Measurements from ENCODE around the gene MYO1E. TPM values are rescaled to one million over a fixed set of nuclear protein-coding genes. Genes with fewer than 3 reads are reported as not detected.
A peak's percentile ranks its signal among the peaks of the same experiment; 100 is the strongest.

MYO1E gene
- total RNA-seq, 3 donors from 2014 or later, result 1.5 to 3.9 (median 2.3) TPM

- DNase-seq (no peak), ATAC-seq (no peak)
- Mint-ChIP-seq H3K36me3 (ENCODE audit: insufficient read depth) (no peaks in the 10 kb centered on the region), H3K27me3 (ENCODE audit: low read depth) (no peaks in the 10 kb centered on the region), H3K4me3 (no peak overlapping the region), H3K9me3 (no peaks in the 10 kb centered on the region), H3K4me1 (ENCODE audit: low read depth) (peaks cover 17% of the 10 kb centered on the region)
Observed at GRCh38 chr15:59304807-59305206, 67.9 kb downstream of the MYO1E start.

GRCh38 chr15:59304034-59304795, 68.5 kb downstream of the MYO1E start:
- Mint-ChIP-seq H3K36me3 (ENCODE audit: insufficient read depth) (no peaks in the 10 kb centered on the region), H3K27me3 (ENCODE audit: low read depth) (no peaks in the 10 kb centered on the region), H3K4me3 (no peak overlapping the region), H3K4me1 (ENCODE audit: low read depth) (peaks cover 23% of the 10 kb centered on the region), H3K9me3 (no peaks in the 10 kb centered on the region)
- ATAC-seq, result no peak
- DNase-seq, result no peak

GRCh38 chr15:59303633-59304032, 69.0 kb downstream of the MYO1E start:
- Mint-ChIP-seq H3K4me1 (ENCODE audit: low read depth) (peaks cover 28% of the 10 kb centered on the region), H3K4me3 (no peak overlapping the region)

GRCh38 chr15:59303136-59303535, 69.5 kb downstream of the MYO1E start:
- no peak for DNase-seq
- H3K27me3 Mint-ChIP-seq (ENCODE audit: low read depth), result no peaks in the 10 kb centered on the region
- no peaks in the 10 kb centered on the region for H3K36me3 Mint-ChIP-seq (ENCODE audit: insufficient read depth)
- no peak for ATAC-seq
- H3K4me1 Mint-ChIP-seq (ENCODE audit: low read depth), result peaks cover 33% of the 10 kb centered on the region
- H3K9me3 Mint-ChIP-seq, result no peaks in the 10 kb centered on the region
- no peak overlapping the region for H3K4me3 Mint-ChIP-seq

More at GRCh38 chr15:59303633-59304032, 69.0 kb downstream of the MYO1E start:
- Mint-ChIP-seq H3K36me3 (ENCODE audit: insufficient read depth) (no peaks in the 10 kb centered on the region), H3K27me3 (ENCODE audit: low read depth) (no peaks in the 10 kb centered on the region), H3K9me3 (no peaks in the 10 kb centered on the region)
- DNase-seq, result no peak
- no peak for ATAC-seq

- Mint-ChIP-seq H3K36me3 (ENCODE audit: insufficient read depth) (no peaks in the 10 kb centered on the region), H3K9me3 (no peaks in the 10 kb centered on the region), H3K4me1 (ENCODE audit: low read depth) (peaks cover 39% of the 10 kb centered on the region), H3K4me3 (no peak overlapping the region), H3K27me3 (ENCODE audit: low read depth) (no peaks in the 10 kb centered on the region)
- DNase-seq (no peak), ATAC-seq (no peak)
Observed at GRCh38 chr15:59301527-59301926, 71.1 kb downstream of the MYO1E start.

- Mint-ChIP-seq H3K36me3 (ENCODE audit: insufficient read depth) (no peaks in the 10 kb centered on the region), H3K4me3 (peak overlapping the region; percentile 63), H3K27me3 (ENCODE audit: low read depth) (no peaks in the 10 kb centered on the region), H3K4me1 (ENCODE audit: low read depth) (peaks cover 41% of the 10 kb centered on the region), H3K9me3 (no peaks in the 10 kb centered on the region)
- no peak for DNase-seq
- ATAC-seq, result no peak
Observed at GRCh38 chr15:59300618-59301139, 72.0 kb downstream of the MYO1E start.

- ATAC-seq, result peak; percentile 77 to 79
- H3K4me3 Mint-ChIP-seq, result peak overlapping the region; percentile 63
- peak; percentile 55 for DNase-seq
- H3K9me3 Mint-ChIP-seq, result no peaks in the 10 kb centered on the region
- no peaks in the 10 kb centered on the region for H3K27me3 Mint-ChIP-seq (ENCODE audit: low read depth)
- no peaks in the 10 kb centered on the region for H3K36me3 Mint-ChIP-seq (ENCODE audit: insufficient read depth)
- H3K4me1 Mint-ChIP-seq (ENCODE audit: low read depth), result peaks cover 41% of the 10 kb centered on the region
Observed at GRCh38 chr15:59299929-59300617, 72.6 kb downstream of the MYO1E start.

- H3K27me3 Mint-ChIP-seq (ENCODE audit: low read depth), result no peaks in the 10 kb centered on the region
- H3K4me1 Mint-ChIP-seq (ENCODE audit: low read depth), result peaks cover 41% of the 10 kb centered on the region
- no peak for DNase-seq
- no peak overlapping the region for H3K4me3 Mint-ChIP-seq
- H3K9me3 Mint-ChIP-seq, result no peaks in the 10 kb centered on the region
- H3K36me3 Mint-ChIP-seq (ENCODE audit: insufficient read depth), result no peaks in the 10 kb centered on the region
- no peak for ATAC-seq
Observed at GRCh38 chr15:59298854-59299250, 73.8 kb downstream of the MYO1E start.

- peak; percentile 6 for DNase-seq
- Mint-ChIP-seq H3K9me3 (no peaks in the 10 kb centered on the region), H3K36me3 (ENCODE audit: insufficient read depth) (no peaks in the 10 kb centered on the region), H3K4me3 (peak overlapping the region; percentile 17), H3K27me3 (ENCODE audit: low read depth) (no peaks in the 10 kb centered on the region), H3K4me1 (ENCODE audit: low read depth) (peaks cover 41% of the 10 kb centered on the region)
- ATAC-seq, result peak; percentile 90
Observed at GRCh38 chr15:59298225-59298853, 74.3 kb downstream of the MYO1E start.

GRCh38 chr15:59296181-59296617, 76.5 kb downstream of the MYO1E start:
- Mint-ChIP-seq H3K9me3 (no peaks in the 10 kb centered on the region), H3K27me3 (ENCODE audit: low read depth) (no peaks in the 10 kb centered on the region), H3K4me3 (no peak overlapping the region), H3K4me1 (ENCODE audit: low read depth) (peaks cover 37% of the 10 kb centered on the region), H3K36me3 (ENCODE audit: insufficient read depth) (no peaks in the 10 kb centered on the region)
- ATAC-seq, result no peak
- DNase-seq, result no peak

GRCh38 chr15:59295261-59296001, 77.2 kb downstream of the MYO1E start:
- DNase-seq (no peak), ATAC-seq (no peak)
- no peaks in the 10 kb centered on the region for H3K9me3 Mint-ChIP-seq

GRCh38 chr15:59294574-59295260, 78.0 kb downstream of the MYO1E start:
- Mint-ChIP-seq H3K4me3 (no peak overlapping the region), H3K9me3 (no peaks in the 10 kb centered on the region), H3K4me1 (ENCODE audit: low read depth) (peaks cover 23% of the 10 kb centered on the region), H3K36me3 (ENCODE audit: insufficient read depth) (no peaks in the 10 kb centered on the region), H3K27me3 (ENCODE audit: low read depth) (no peaks in the 10 kb centered on the region)
- ATAC-seq, result no peak
- no peak for DNase-seq

More at GRCh38 chr15:59295261-59296001, 77.2 kb downstream of the MYO1E start:
- Mint-ChIP-seq H3K4me3 (no peak overlapping the region), H3K4me1 (ENCODE audit: low read depth) (peaks cover 31% of the 10 kb centered on the region), H3K36me3 (ENCODE audit: insufficient read depth) (no peaks in the 10 kb centered on the region), H3K27me3 (ENCODE audit: low read depth) (no peaks in the 10 kb centered on the region)

- Mint-ChIP-seq H3K4me3 (no peak overlapping the region), H3K27me3 (ENCODE audit: low read depth) (no peaks in the 10 kb centered on the region), H3K9me3 (no peaks in the 10 kb centered on the region), H3K36me3 (ENCODE audit: insufficient read depth) (no peaks in the 10 kb centered on the region), H3K4me1 (ENCODE audit: low read depth) (peaks cover 2% of the 10 kb centered on the region)
- ATAC-seq (no peak), DNase-seq (no peak)
Observed at GRCh38 chr15:59292442-59293151, 80.1 kb downstream of the MYO1E start.

Data from activated T-cell treated with anti-CD3 and anti-CD28 coated beads, Interleukin-2, amount 50 U/mL, for 4 hours (primary cell).